Peyer's patch (tissue), 4 donors: Measurements from ENCODE around the gene CDKN1C.

Source experiments
- POLR2A ChIP-seq, 2 donors: fragments of 450-650 bp; IDR thresholded peaks; one replicate each; pipeline ENCODE4 v1.5.1; 2017; ENCODE audit warnings: antibody characterized with exemption in 2 of 2, mild to moderate bottlenecking in 2 of 2, moderate library complexity in 2 of 2
- TF ChIP-seq, protein P1 (sequence below), 6 experiments: fragments of 450-650 bp in 4 of 6; fragments of 200-600 bp in 2 of 6; sonication (generic) in 1 of 6; IDR thresholded peaks; one replicate each; pipeline ENCODE4 v1.5.1; 2017 to 2019; ENCODE audit warnings: antibody characterized with exemption in 6 of 6, mild to moderate bottlenecking in 3 of 6, moderate library complexity in 1 of 6

DNA sequence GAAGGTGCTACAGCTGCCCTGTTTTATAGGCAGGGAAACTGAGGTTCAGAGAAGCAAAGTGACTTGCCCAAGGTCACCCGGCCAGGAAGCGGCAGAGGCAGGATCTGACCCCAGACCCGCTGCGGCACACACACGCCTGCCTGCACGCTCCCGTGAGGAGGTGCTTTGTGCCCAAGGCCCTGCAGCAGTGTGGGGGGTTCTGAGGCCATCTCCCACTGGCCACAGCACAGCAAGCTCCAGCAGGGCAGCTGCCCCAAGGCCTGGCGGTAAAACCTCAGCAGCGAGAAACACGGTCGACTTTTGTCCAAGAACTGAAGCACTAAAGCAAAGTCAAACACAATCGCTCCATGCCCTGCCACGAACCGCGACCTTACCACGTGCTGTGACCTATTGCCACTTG is 42.7 kb downstream of the CDKN1C start:
- TF ChIP-seq, protein P1, sequence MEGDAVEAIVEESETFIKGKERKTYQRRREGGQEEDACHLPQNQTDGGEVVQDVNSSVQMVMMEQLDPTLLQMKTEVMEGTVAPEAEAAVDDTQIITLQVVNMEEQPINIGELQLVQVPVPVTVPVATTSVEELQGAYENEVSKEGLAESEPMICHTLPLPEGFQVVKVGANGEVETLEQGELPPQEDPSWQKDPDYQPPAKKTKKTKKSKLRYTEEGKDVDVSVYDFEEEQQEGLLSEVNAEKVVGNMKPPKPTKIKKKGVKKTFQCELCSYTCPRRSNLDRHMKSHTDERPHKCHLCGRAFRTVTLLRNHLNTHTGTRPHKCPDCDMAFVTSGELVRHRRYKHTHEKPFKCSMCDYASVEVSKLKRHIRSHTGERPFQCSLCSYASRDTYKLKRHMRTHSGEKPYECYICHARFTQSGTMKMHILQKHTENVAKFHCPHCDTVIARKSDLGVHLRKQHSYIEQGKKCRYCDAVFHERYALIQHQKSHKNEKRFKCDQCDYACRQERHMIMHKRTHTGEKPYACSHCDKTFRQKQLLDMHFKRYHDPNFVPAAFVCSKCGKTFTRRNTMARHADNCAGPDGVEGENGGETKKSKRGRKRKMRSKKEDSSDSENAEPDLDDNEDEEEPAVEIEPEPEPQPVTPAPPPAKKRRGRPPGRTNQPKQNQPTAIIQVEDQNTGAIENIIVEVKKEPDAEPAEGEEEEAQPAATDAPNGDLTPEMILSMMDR (IDR thresholded peaks at IDR 0.05): no peak
- no peak for TF ChIP-seq POLR2A (IDR thresholded peaks at IDR 0.05)
